ENCODE results near the gene MICALL2.

The MICALL2 gene

DNA sequence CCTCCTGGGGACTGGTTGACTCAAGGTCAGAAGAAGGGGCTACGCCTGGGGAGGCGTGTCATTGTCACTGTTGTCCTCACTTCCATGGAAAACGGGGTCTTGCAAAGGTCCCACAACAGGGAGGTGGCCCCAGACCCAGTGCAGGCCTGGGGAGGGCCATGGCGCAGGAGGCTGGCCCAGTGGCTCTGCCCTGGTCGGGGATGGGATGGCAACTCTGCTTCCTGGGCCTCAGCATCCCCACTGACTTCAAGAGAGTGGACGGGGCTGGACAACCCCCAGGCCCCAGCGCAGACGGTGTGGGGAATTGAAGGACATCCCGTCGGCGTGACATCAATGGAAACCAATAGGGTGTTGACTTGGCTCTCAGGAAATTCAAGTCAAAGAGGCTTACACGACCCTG, 35.2 kb downstream of the MICALL2 start:
- DNase-seq: no peak
- no peak overlapping the region for H3K27ac Mint-ChIP-seq
- H3K36me3 Mint-ChIP-seq (ENCODE audit: insufficient read depth): no peaks in the 10 kb centered on the region
- H3K4me1 Mint-ChIP-seq (ENCODE audit: low read depth in 2 of 2): peaks cover 0 to 4% of the 10 kb centered on the region in 2 donors
- ATAC-seq (replicated peaks): no peak
- no peak overlapping the region for H3K4me3 Mint-ChIP-seq
- no peaks in the 10 kb centered on the region for H3K9me3 Mint-ChIP-seq
- peaks cover 13 to 22% of the 10 kb centered on the region in 2 donors for H3K27me3 Mint-ChIP-seq

DNA sequence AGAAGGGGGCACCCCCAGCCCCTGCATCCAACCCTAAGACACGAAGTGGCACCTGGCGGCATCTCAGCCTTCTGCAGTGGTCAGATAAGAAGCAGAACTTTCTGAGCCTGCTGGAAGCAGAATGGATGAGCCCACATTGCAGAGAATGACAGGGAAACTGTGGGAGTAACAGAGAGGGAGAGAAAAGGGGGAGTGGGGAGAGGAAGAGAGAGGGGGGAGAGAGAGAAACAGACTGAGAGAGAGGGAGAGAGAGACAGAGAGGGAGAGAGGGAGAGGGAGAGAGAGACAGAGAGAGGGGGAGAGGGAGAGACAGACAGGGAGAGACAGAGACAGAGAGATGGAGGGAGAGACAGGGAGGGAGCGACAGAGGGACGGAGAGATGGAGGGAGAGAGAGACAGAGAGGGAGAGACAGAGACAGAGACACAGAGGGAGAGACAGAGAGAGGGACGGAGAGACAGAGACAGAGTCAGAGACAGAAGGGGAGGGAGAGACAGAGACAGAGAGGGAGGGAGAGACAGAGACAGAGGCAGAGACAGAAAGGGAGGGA, 35.9 kb downstream of the MICALL2 start:
- no peak for DNase-seq
- Mint-ChIP-seq H3K36me3 (ENCODE audit: insufficient read depth) (no peaks in the 10 kb centered on the region), H3K4me1 (ENCODE audit: low read depth in 2 of 2) (peaks cover 2 to 9% of the 10 kb centered on the region in 2 donors), H3K9me3 (no peaks in the 10 kb centered on the region), H3K27ac (no peak overlapping the region), H3K27me3 (peaks cover 13 to 22% of the 10 kb centered on the region in 2 donors), H3K4me3 (no peak overlapping the region)
- no peak for ATAC-seq (replicated peaks)

DNA sequence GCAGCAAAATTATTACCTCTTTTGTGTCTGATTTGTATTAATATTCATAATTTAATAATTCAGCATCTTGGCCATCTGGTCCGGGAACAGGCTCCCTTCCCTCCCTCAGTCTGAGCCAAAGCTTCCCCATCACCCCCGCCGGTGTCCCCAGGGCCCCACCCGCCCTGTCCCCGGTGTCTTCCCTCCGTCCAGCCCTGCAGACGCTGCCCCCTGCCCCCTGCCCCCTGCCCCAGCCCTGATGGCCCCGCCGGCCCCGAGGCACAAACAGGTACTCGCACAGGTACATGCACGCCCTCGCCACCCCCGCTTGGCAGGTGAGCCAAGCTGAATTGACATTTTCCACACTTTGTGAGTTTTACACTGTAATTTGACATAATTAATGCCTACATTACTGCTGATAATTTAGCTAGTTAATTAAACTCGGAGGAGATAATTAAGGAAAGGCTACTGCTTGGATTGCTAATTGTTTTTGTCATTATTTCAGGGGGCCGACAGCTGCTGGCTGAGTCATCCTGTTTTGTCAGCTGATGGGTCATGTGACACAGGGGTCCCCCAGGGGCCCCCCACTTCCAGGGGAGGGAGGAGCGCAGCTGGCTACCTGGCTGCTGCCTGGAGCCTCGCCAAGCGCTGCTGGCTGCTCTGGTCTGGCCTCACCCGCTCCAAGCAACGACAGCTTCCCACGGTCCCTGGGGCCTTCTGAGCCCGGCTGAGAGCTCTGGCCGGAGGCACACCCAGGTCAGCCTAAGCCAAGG, 36.6 kb downstream of the MICALL2 start:
- ATAC-seq (replicated peaks) (no peak), DNase-seq (no peak)
- H3K27ac Mint-ChIP-seq: no peak overlapping the region
- peaks cover 8 to 15% of the 10 kb centered on the region in 2 donors for H3K4me1 Mint-ChIP-seq (ENCODE audit: low read depth in 2 of 2)
- no peak overlapping the region for H3K4me3 Mint-ChIP-seq
- no peaks in the 10 kb centered on the region for H3K36me3 Mint-ChIP-seq (ENCODE audit: insufficient read depth)
- H3K27me3 Mint-ChIP-seq: peaks cover 13 to 22% of the 10 kb centered on the region in 2 donors
- no peaks in the 10 kb centered on the region for H3K9me3 Mint-ChIP-seq

DNA sequence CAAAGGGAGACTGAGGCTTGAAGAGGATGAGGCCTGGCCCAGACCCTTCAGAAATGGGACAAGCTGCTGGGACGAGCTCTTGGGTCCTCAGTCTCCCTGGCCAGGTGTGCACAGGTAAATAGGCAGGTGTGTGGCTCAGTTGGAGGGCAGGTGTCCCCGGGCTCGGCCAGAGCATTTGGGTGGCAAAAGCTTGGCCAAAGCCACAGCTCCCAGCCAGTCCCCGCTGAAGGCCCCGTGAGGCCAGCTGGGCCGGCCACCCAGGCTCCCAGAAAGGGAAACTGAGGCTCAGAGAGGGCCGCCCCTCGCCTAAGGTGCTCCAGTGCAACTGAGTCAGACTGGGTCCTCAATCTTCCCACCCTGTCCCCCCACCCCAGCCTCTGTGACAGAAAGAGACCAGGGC, 37.3 kb downstream of the MICALL2 start:
- peaks cover 14 to 22% of the 10 kb centered on the region in 2 donors for H3K4me1 Mint-ChIP-seq (ENCODE audit: low read depth in 2 of 2)
- DNase-seq: no peak
- H3K27me3 Mint-ChIP-seq: peaks cover 13 to 22% of the 10 kb centered on the region in 2 donors
- peaks cover 4% of the 10 kb centered on the region for H3K36me3 Mint-ChIP-seq (ENCODE audit: insufficient read depth)
- no peak for ATAC-seq (replicated peaks)
- no peak overlapping the region for H3K4me3 Mint-ChIP-seq
- no peak overlapping the region for H3K27ac Mint-ChIP-seq
- H3K9me3 Mint-ChIP-seq: no peaks in the 10 kb centered on the region

DNA sequence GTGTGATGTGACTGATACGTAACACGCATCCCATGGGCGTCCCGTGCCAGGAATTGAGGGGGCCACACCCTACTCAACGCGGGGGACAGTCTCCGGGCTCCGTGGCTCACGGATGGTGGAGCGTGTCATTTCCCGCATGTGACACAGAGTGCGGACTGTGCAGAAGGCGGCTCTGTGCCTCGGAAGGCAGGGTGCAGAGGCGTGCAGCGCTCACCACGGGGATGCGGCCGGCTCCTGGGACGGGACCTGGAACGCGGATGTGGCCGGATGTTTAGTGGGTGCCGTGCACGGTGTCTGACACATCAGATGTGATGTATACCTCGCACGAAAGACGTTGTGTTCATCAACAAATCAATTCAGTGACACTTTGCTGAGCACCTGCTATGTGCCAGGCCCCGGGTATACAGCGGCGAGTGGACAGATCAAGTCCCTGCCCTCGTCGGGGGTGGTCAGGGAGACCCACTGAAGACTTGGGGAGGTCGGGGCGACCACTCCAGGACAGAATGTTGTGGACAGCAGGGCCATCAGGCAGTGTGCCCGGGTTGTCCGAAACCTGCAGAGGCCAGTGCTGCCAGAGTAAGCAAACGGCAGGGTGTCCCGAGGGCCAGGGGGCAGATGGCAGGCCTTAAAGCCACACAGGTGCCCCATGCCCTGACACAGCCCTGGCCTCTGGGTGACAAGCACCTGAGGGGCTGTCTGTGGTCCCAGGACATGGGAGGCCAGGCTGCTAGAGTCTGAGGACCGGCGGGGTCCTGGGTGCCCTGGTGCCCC, 38.1 kb downstream of the MICALL2 start:
- Mint-ChIP-seq H3K27me3 (peaks cover 13 to 22% of the 10 kb centered on the region in 2 donors), H3K4me1 (ENCODE audit: low read depth in 2 of 2) (peaks cover 16 to 24% of the 10 kb centered on the region in 2 donors), H3K36me3 (ENCODE audit: insufficient read depth) (peaks cover 4% of the 10 kb centered on the region), H3K4me3 (no peak overlapping the region), H3K9me3 (no peaks in the 10 kb centered on the region), H3K27ac (no peak overlapping the region)
- ATAC-seq (replicated peaks): no peak
- DNase-seq: no peak

DNA sequence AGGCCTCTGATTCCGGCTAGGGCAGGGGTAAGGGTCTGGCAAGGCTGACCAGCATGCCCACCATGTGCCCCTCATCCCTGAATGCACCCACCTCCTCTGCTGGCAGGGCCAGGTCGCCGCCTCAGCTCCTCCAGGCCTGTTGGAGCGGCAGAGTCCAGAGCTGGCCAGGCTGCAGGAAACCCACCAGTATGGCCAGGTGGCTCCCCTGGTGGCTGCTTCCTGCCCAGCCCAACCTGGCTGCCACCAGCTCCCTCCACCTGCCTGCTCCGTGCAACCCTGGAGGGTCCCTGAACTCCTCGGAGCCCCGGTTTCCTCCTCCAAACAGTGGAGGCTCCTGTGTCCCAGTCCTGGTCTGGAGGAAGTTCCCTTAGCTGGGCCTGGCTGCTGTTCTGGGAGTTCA, 39.6 kb downstream of the MICALL2 start:
- Mint-ChIP-seq H3K36me3 (ENCODE audit: insufficient read depth) (peaks cover 4% of the 10 kb centered on the region), H3K27ac (no peak overlapping the region), H3K9me3 (no peaks in the 10 kb centered on the region), H3K27me3 (peaks cover 13 to 21% of the 10 kb centered on the region in 2 donors), H3K4me3 (no peak overlapping the region), H3K4me1 (ENCODE audit: low read depth in 2 of 2) (peaks cover 16 to 24% of the 10 kb centered on the region in 2 donors)
- DNase-seq: no peak
- ATAC-seq (replicated peaks): no peak

DNA sequence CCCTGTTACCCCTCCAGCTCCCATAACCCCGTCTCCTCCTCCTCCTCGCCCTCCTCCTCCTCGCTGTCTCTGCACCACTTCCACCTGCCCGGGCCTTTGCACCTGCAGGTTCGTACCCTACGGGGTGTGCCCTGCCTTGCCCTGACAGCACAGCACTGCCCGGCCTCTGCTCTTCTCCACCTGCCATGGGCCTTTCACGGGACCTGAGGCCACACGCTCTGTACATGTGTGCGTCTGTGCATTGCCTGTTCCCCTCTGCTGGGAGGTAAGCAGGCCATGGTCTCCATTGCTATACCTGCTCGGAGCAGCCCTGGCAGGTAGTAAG, 40.0 kb downstream of the MICALL2 start:
- ATAC-seq (replicated peaks): no peak

DNA sequence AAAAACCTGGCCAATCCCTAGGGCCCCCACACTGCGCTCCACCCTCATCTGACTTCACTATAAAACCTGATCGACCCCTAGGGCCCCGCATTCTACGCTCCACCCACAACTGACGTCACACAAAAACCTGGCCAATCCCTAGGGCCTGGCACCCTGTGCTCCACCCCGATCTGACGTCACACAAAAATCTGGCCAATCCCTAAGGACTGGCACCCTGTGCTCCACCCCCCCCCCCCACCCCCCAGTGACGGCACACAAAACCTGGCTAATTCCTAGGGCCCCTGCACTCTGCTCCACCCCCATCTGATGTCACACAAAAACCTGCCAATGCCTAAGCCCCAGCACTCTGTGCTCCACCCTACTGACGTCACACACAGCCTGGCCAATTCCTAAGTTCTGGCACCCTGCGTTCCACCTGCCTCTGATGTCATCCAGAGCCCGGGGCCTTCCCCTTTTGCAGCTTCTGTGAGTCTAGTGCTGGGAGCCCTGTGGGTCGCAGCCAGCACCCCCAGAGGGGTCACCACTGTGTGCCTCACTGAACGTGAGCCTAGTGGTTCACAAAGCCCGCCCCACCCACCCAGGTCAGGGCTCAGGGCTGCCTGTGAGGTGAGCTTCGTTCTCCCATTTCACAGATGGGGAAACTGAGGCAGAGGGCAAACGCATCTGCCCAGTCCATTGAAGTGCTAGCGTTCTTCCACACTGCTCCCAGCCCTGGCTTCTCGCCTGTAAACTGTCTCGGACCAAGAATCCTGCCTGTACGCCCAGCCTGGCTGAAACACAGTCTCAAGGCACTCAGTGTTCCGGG, 40.6 kb downstream of the MICALL2 start:
- Mint-ChIP-seq H3K4me3 (peak overlapping the region; percentile 45 to 64), H3K36me3 (ENCODE audit: insufficient read depth) (peaks cover 4% of the 10 kb centered on the region), H3K27ac (peak overlapping the region in 1 of 2 donors; percentile 46), H3K9me3 (no peaks in the 10 kb centered on the region), H3K27me3 (peaks cover 11 to 12% of the 10 kb centered on the region in 2 donors), H3K4me1 (ENCODE audit: low read depth in 2 of 2) (peaks cover 16 to 24% of the 10 kb centered on the region in 2 donors)
- DNase-seq: no peak
- no peak for ATAC-seq (replicated peaks)

More for the DNA sequence above, 40.0 kb downstream of the MICALL2 start:
- no peak for DNase-seq
- Mint-ChIP-seq H3K4me1 (ENCODE audit: low read depth in 2 of 2) (peaks cover 16 to 24% of the 10 kb centered on the region in 2 donors), H3K27ac (no peak overlapping the region), H3K27me3 (peaks cover 13 to 17% of the 10 kb centered on the region in 2 donors), H3K4me3 (peak overlapping the region in 1 of 2 donors; percentile 10), H3K36me3 (ENCODE audit: insufficient read depth) (peaks cover 4% of the 10 kb centered on the region), H3K9me3 (no peaks in the 10 kb centered on the region)

DNA sequence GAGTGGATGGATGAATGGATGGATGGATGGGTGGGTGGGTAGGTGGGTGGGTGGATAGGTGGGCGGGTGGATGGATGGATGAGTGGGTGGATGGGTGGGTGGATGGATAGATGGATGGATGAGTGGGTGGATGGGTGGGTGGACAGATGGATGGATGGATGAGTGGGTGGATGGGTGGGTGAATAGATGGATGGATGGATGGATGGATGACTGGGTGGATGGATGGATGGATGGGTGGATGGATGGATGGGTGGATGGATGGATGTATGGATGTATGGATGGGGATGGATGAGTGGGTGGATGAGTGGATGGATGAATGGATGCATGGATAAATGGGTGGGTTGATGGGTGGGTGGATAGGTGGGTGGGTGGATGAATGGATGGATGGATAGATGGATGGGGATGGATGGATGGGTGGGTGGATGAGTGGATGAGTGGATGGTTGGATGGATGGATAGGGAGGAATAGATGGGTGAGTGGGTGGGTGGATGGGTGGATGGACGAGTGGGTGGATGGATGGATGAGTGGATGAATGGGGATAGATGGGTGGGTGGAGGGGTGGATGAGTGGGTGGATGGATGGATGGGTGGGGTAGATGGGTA, 43.8 kb downstream of the MICALL2 start:
- Mint-ChIP-seq H3K27me3 (no peaks in the 10 kb centered on the region), H3K4me1 (ENCODE audit: low read depth in 2 of 2) (peaks cover 23 to 28% of the 10 kb centered on the region in 2 donors), H3K36me3 (ENCODE audit: insufficient read depth) (peaks cover 4% of the 10 kb centered on the region), H3K4me3 (no peak overlapping the region), H3K27ac (no peak overlapping the region), H3K9me3 (no peaks in the 10 kb centered on the region)
- DNase-seq (no peak), ATAC-seq (replicated peaks) (no peak)

DNA sequence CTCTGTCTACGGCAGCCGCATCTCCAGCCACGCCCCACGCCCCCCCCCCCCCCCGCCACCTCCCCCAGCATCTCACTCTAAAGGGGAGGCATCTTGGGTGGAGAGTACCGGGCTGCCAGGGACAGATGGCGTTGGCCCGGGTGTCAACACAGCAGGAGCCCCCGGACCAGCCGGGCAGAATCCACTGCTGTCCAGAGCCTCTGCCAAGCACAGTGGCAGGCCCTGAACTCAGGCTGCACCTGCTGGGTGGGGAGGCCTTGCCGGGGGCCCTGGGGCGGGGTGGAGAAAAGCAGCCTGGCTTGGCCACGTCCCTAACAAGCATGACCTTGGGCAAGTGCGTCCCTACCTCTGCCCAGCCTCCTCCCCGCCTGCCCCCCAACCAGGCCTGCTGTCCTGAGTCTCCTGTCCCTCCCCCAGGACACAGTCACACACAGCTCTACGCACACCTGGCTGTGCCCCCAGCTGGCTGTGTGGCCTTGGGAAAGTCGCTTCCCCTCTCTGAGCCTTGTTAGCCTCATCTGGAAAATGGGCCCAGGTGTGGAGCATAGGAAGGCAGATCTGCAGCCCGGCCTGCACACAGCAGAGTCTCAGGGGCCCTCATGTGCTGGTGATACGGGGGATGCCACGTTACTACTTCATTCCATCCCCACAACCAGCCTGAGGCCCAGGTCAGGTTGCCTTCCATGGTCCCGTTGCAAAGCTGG, 45.2 kb downstream of the MICALL2 start:
- Mint-ChIP-seq H3K27ac (no peak overlapping the region), H3K4me3 (no peak overlapping the region), H3K27me3 (peaks cover under 1 to 8% of the 10 kb centered on the region in 2 donors), H3K9me3 (no peaks in the 10 kb centered on the region), H3K36me3 (ENCODE audit: insufficient read depth) (peaks cover 4% of the 10 kb centered on the region), H3K4me1 (ENCODE audit: low read depth in 2 of 2) (peaks cover 23 to 24% of the 10 kb centered on the region in 2 donors)
- ATAC-seq (replicated peaks) (no peak), DNase-seq (no peak)

DNA sequence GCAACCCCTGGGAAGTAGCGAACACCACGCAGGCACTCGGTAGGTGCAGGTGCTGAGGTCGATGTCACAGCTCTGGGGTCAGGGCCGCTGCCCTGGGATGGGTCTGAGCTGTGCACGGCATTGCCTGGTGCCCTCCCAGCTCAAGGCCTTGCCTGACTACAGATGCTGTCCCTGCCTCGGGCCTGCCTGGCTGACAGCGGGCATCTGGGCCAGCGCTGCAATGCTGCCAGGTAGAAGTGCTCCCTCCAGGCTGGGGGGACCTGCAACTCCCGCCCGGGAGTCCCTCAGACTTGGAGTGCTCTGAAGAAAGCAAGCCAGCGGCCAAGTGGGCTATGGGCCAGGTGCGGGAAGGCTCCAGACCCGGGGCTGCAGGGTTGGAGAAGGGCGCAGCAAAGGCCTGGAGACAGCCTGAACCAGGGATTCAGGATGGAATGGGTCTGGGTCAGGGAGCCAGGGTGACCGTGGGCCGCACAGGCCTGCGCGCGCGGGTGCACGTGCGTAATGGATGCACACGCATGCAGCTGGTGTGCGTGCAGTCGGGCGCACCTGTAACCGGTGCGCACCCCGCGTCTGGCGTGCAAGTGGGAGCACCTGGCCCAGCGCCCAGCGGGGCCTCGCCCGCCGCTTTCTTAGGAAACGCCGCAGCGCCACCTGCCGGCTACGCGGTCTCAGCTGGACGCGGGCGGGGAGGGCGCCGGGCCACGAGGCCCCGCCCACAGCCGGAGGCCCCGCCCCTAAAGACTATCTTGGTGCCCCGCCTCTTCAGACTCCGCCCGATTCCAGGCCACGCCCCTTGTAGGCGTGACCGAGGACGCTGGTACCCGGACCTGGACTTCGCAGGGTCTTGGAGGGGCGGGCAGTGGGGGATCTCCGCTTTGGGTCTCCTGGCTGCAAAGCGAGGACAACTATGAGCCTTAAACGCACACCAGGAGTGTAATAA, 46.7 kb downstream of the MICALL2 start:
- DNase-seq: peak; percentile 87 to 88 (median 87)
- Mint-ChIP-seq H3K9me3 (no peaks in the 10 kb centered on the region), H3K36me3 (ENCODE audit: insufficient read depth) (peaks cover 4% of the 10 kb centered on the region), H3K27me3 (peaks cover 7 to 16% of the 10 kb centered on the region in 2 donors), H3K4me3 (peak overlapping the region; percentile 74 to 75), H3K4me1 (ENCODE audit: low read depth in 2 of 2) (peaks cover 12 to 14% of the 10 kb centered on the region in 2 donors), H3K27ac (peak overlapping the region; percentile 54 to 75)
- peak; percentile 77 for ATAC-seq (replicated peaks)
